Activated naive CD4-positive, alpha-beta T cell treated with anti-CD3 and anti-CD28 coated beads, Interleukin-2, amount 50 U/mL, for 72 hours (primary cell): Measurements from ENCODE around the gene KRT4. TPM values are rescaled to one million over a fixed set of nuclear protein-coding genes. Genes with fewer than 3 reads are reported as not detected.
A peak's percentile ranks its signal among the peaks of the same experiment; 100 is the strongest.

ENCODE experiments used
- ATAC-seq, 2 donors: fragments of 150-1000 bp; cut with Tn5 transposase; 2 replicates each; pipeline ENCODE4 v1.10.0; 2021; ENCODE audit warnings: mild to moderate bottlenecking in 2 of 2, moderate library complexity in 2 of 2
- DNase-seq, 2 donors: peaks; one replicate each; pipeline ENCODE4 v3.0.0; 2021 to 2022; ENCODE audit warnings: low spot score in 2 of 2
- H3K27ac Mint-ChIP-seq, 2 donors: one replicate each; pipeline ENCODE4 v1.8.0; 2022; ENCODE audit warnings: mild to moderate bottlenecking in 2 of 2, mixed read lengths in 2 of 2
- H3K36me3 Mint-ChIP-seq, 2 donors: one replicate each; pipeline ENCODE4 v1.8.0; 2022; ENCODE audit warnings: mixed read lengths in 2 of 2
- H3K9me3 Mint-ChIP-seq, 2 donors: one replicate each; pipeline ENCODE4 v1.8.0; 2022; ENCODE audit warnings: mixed read lengths in 2 of 2
- total RNA-seq, 2 donors: library from RNA; stranded (reverse); gene quantifications; one replicate each; pipeline ENCODE4 v1.2.3, GENCODE V29; 2022

The KRT4 gene
- total RNA-seq, 2 donors from 2014 or later: not detected

DNA sequence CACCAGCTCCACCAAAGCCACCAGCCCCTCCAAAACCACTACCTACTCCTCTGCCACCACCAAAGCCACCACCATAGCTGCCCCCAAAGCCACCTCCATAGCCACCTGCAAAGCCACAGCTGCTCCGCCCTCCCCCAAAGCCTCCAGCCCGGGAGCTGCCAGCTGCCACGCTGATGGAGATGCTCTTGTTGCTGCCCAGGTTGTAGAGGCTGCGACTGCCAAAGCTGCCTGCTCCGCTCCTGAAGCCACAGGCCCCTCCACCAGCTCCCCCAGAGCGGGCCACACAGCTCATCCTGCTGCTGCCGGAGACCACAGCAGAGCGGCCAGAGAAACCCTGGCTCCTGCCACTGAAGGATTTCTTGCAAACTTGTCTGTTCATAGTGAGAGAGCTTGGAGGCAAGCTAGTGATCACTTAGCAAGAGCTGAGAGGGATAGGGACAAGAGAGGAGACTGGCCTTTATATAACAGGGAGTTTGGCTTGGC lies 37.0 kb downstream of the KRT4 start, which contains the start of gene KRT76:
Gene KRT76, minus strand, starts transcription at position 433 of the 483 bp plus-strand sequence. Its CDS starts 54 bp downstream, at position 379.
- Mint-ChIP-seq H3K9me3 (no peaks in the 10 kb centered on the region), H3K27ac (peak within 1 kb of the TSS in 1 of 2 donors; percentile 44)
- no peak for ATAC-seq

DNA sequence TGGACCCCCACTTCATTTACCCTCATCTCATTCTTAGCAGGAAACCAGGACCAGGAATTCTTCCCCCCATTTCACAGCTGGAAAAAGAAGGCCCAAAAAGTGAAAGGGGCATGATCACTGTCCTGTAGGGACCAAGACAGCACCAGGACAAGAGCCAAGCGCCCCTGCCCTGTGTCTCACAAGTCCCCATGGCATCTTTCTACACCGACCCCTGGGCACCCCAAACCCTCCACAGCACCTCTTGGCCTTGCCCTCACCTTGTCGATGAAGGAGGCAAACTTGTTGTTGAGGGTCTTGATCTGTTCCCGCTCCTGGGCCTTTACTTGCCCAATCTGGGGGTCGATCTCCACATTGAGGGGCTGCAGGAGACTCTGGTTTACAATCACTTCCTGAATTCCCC lies 37.5 kb downstream of the KRT4 start:
- ATAC-seq: no peak
- Mint-ChIP-seq H3K36me3 (no peaks in the 10 kb centered on the region), H3K27ac (peak overlapping the region in 1 of 2 donors; percentile 44), H3K9me3 (no peaks in the 10 kb centered on the region)
- DNase-seq: no peak

More for the DNA sequence above, 37.0 kb downstream of the KRT4 start, which contains the start of gene KRT76:
- no peak for DNase-seq
- no peaks in the 10 kb centered on the region for H3K36me3 Mint-ChIP-seq

GRCh38 chr12:52774629-52775250 lies 39.2 kb downstream of the KRT4 start:
- no peak overlapping the region for H3K27ac Mint-ChIP-seq
- DNase-seq (no peak), ATAC-seq (no peak)
- no peaks in the 10 kb centered on the region for H3K9me3 Mint-ChIP-seq
- H3K36me3 Mint-ChIP-seq: no peaks in the 10 kb centered on the region

DNA sequence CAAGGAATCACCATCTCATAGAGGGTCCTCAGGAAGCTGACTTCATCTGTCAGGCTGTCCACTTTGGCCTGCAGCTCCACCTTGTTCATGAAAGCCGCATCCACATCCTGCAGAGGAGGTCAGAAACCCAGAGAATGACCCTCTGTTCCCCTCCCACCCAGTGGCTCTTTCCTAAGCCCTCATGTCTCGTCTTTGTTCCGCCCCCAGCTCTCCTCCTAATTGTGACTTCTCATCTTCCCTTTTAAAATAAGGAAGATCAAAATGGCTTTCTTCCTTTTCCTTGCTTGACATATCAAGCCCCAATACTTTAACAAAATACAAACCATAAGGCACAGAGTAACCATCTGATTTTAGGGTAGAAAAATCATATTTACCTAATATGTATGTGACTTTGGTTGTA lies 41.1 kb downstream of the KRT4 start:
- DNase-seq (no peak), ATAC-seq (no peak)
- Mint-ChIP-seq H3K36me3 (no peaks in the 10 kb centered on the region), H3K9me3 (no peaks in the 10 kb centered on the region), H3K27ac (no peak overlapping the region)

- no peak for ATAC-seq
- no peaks in the 10 kb centered on the region for H3K36me3 Mint-ChIP-seq
- H3K9me3 Mint-ChIP-seq: no peaks in the 10 kb centered on the region
- no peak overlapping the region for H3K27ac Mint-ChIP-seq
- DNase-seq: no peak
Measured at GRCh38 chr12:52772188-52772587, 41.7 kb downstream of the KRT4 start.

GRCh38 chr12:52771505-52771904 lies 42.4 kb downstream of the KRT4 start:
- ATAC-seq: no peak
- Mint-ChIP-seq H3K27ac (no peak overlapping the region), H3K9me3 (no peaks in the 10 kb centered on the region), H3K36me3 (no peaks in the 10 kb centered on the region)
- DNase-seq: no peak

GRCh38 chr12:52771088-52771487 lies 42.8 kb downstream of the KRT4 start:
- ATAC-seq: no peak
- H3K27ac Mint-ChIP-seq: no peak overlapping the region
- H3K9me3 Mint-ChIP-seq: no peaks in the 10 kb centered on the region
- H3K36me3 Mint-ChIP-seq: no peaks in the 10 kb centered on the region
- no peak for DNase-seq

DNA sequence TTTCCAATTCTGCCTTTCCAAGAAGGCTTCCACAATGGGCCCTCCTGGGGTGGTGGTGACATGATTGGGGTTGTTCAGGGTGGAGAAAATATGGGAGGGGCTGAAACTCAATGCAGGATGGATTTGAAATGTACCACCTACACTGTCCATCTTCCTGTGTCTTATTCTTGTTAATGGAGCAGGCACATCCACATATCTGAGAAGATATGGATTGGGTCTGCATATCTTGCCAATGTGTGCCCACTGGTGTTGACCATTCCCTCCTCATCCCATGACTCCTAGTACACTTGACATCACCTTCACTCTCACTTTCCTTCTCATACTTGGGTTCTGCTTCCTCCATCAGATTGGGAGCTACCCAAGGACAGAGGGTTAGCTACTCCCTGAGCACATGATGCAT lies 44.0 kb downstream of the KRT4 start:
- no peak overlapping the region for H3K27ac Mint-ChIP-seq
- no peak for ATAC-seq
- H3K9me3 Mint-ChIP-seq: no peaks in the 10 kb centered on the region
- no peak for DNase-seq
- H3K36me3 Mint-ChIP-seq: no peaks in the 10 kb centered on the region

- no peak for ATAC-seq
- Mint-ChIP-seq H3K27ac (no peak overlapping the region), H3K9me3 (no peaks in the 10 kb centered on the region), H3K36me3 (no peaks in the 10 kb centered on the region)
- no peak for DNase-seq
Measured at GRCh38 chr12:52769354-52769753, 44.6 kb downstream of the KRT4 start.

DNA sequence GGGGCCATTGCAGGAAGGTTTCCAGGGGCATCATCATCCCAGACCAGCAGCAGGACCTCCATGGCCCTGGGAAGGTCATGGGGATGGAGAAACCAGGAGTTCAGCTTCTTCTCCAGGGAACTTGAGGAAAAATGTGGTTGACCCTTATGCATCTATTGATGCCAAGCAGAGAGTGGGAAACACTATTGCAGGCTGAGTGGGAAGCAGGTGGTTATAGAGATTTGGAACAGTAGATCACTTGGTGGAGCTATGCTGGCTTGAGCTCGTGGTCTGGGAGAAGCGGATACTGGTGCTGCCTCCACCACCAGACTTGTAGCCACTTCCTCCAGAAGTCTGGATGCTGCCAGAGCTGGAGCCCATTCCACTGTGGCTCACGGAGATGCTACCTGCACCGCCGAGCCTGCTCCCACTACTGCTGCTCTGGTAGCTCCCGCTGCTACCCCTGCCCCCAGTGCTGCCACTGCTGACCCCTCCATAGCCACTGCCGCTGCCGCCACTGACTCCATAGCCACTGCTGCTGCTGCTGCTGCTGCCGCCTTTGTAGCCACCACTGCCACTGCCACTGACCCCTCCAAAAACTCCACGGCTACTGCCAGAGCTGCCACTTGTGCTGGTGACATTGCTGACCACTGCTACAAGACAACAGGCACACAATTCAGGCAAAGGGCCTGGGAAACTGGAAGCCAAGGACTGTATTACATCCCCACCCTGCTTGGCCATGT lies 45.3 kb downstream of the KRT4 start:
- Mint-ChIP-seq H3K36me3 (no peaks in the 10 kb centered on the region), H3K27ac (no peak overlapping the region), H3K9me3 (no peaks in the 10 kb centered on the region)
- DNase-seq (no peak), ATAC-seq (no peak)

DNA sequence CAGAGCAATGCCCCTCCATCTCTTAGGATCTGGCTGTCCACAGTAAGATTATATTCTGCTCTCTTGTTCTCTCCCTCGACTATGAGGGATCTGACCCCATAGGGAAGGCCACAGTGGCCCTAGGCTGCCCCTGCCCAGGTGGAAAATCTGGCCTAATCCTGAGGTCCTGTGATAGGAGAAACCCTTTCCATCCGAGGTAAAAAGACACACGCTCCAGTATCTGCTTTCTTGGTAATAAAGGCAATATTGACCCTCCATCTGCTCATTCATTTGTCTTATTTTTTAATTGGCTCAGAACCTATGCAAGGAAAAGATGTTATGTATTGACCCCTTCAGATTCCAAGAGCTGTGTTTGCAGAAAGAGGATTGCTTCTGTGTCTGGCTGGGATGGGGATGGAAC lies 46.5 kb downstream of the KRT4 start:
- DNase-seq (no peak), ATAC-seq (no peak)
- no peaks in the 10 kb centered on the region for H3K9me3 Mint-ChIP-seq
- H3K36me3 Mint-ChIP-seq: no peaks in the 10 kb centered on the region
- no peak overlapping the region for H3K27ac Mint-ChIP-seq

GRCh38 chr12:52767020-52767379 lies 46.9 kb downstream of the KRT4 start:
- Mint-ChIP-seq H3K9me3 (no peaks in the 10 kb centered on the region), H3K36me3 (no peaks in the 10 kb centered on the region), H3K27ac (no peak overlapping the region)
- ATAC-seq: no peak
- no peak for DNase-seq

DNA sequence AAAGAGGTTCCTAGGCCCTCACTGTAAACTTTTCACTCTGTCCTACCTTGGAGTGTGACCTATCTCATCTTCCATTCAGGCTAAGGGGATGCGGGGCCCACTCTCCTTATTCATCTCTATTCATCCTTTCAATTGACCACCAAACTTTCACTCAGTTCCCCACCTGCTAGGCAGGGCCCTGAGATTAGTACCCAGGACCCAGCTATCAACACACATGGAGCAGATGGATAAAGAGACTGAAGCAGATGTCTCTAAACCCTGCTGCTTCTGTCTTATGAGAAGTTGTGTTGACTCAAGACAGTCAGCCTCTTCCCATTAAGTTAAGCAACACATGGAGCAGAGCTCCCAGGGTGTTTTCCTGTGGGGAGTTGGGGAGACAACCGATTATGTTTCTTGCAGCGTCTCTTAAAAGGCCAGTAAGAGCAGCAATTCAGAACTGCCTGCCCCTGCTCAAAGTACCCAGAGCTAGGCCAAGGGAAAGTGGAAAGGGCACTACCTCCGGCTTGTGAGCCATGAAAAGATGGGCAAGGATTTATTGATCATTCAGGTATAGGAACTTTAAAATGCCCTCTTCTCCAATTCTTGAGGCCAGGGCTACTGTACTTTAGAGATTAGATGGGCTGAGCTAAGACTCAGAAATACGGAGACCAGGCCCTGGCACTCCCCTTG lies 47.4 kb downstream of the KRT4 start:
- no peak for ATAC-seq

DNA sequence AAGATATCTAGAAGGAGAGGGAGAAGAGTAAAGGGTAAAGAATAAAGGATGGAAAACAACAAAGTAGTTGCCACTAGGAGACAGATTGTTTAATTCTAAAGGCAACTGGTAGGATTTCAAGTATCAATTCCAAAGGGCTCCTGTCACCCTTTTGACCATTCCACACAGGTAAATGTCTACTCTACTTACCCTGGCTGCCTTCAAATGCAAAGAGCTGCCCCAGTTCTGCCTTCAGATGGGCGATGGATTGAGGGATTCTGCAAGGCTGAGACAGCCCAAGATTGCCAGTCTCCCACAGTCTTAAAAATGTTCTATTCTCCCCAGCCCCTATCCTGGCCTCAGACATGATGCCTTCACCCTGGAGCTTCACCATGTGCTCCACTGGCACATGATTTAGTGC lies 48.2 kb downstream of the KRT4 start:
- H3K27ac Mint-ChIP-seq: no peak overlapping the region
- no peak for DNase-seq
- no peaks in the 10 kb centered on the region for H3K36me3 Mint-ChIP-seq
- ATAC-seq: no peak
- peaks cover 3 to 4% of the 10 kb centered on the region in 2 donors for H3K9me3 Mint-ChIP-seq

More for the DNA sequence above, 47.4 kb downstream of the KRT4 start:
- DNase-seq: no peak
- Mint-ChIP-seq H3K27ac (no peak overlapping the region), H3K9me3 (no peaks in the 10 kb centered on the region), H3K36me3 (no peaks in the 10 kb centered on the region)

DNA sequence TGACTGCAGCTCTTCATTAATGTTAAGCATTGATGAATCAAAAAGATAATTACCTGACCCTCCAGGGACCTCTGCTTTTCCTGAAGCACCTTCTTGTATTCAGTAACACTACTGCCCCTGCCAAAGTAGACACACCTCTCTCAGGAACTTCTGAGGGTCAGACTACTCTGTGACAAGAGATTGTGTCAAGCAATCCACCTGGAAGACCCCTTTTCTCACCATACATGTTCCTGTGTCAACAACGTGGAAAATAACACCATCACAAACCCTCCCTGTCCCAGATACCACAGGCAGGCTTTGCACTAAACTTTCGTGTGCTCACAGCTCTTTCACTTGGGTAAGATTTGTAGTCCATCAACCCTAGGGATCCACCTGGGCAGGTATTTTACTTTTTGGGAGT lies 49.9 kb downstream of the KRT4 start:
- no peak for ATAC-seq
- peaks cover 4 to 9% of the 10 kb centered on the region in 2 donors for H3K9me3 Mint-ChIP-seq
- H3K27ac Mint-ChIP-seq: no peak overlapping the region
- H3K36me3 Mint-ChIP-seq: no peaks in the 10 kb centered on the region
- DNase-seq: no peak

DNA sequence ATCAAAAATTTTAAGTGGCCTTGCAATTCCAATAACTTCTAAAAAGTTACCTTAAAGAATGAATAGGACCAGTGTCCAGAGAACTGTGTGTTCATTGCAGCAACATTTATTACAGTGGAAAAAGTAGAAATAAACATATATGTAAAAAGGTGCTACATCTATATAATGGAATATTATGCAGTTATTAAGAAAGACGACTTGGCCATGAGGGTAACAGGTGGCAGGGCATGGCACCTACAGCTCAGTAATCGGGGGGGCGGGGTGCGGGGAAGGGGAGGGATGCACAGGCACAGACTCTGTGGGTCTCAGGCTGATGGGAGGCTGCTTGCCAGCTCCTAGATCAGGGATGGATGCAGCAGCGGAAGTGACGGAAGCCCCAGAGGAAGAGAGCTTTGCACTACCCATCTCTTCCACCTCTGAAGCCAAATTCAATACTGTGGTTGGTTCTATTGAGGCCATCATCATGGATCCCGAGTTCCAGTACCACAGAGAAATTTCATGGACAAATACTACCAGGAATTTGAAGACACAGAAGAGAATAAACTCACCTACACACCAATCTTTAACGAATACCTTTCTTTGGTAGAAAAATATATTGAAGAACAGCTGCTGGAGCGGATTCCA lies 50.8 kb downstream of the KRT4 start:
- peaks cover 4 to 9% of the 10 kb centered on the region in 2 donors for H3K9me3 Mint-ChIP-seq
- no peak for ATAC-seq
- no peak overlapping the region for H3K27ac Mint-ChIP-seq
- no peak for DNase-seq
- no peaks in the 10 kb centered on the region for H3K36me3 Mint-ChIP-seq

DNA sequence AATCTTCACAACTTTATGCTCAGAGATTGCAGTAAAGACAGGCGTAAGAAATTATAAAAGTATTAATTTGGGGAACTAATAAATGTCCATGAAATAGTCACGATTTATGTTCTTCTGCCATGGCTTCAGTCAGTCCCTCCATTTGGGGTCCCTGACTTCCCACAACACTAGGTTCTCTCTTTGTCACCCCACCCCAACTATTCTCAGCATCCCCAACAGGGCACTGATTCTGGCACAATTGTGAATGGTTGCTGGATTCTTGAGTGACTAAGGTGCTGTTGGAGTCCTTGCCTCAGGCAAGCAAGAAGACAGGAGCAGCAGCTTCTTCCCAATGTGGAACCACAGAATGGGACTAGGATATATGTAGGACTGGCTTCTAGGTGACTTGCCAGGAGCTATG lies 52.1 kb downstream of the KRT4 start:
- Mint-ChIP-seq H3K36me3 (no peaks in the 10 kb centered on the region), H3K27ac (no peak overlapping the region), H3K9me3 (peaks cover 4 to 9% of the 10 kb centered on the region in 2 donors)
- ATAC-seq (no peak), DNase-seq (no peak)
